H1 (cell line): Measurements from ENCODE around the gene ETNK1.

Source experiments
- BACH1 ChIP-seq: IDR thresholded peaks from 2 replicates; pipeline ENCODE4 v1.6.1; 2012; ENCODE audit warnings: low read length, improper control_type of control experiment
- CREB1 ChIP-seq: IDR thresholded peaks from 2 replicates; pipeline ENCODE4 v1.6.1; 2012; ENCODE audit warnings: inconsistent platforms
- CTCF ChIP-seq, 3 experiments: IDR thresholded peaks; 1 replicate in 2 of 3; 2 replicates in 1 of 3; pipeline versions ENCODE4 v1.5.1 to v1.6.1; 2011; ENCODE audit warnings: low read length in 3 of 3, mild to moderate bottlenecking in 3 of 3, inconsistent platforms in 2 of 3, low read depth in 1 of 3, moderate library complexity in 1 of 3; ENCODE audit not compliant: insufficient read depth in 1 of 3; ENCODE audit errors: control extremely low read depth in 1 of 3
- EP300 ChIP-seq, 2 experiments: IDR thresholded peaks; 1 replicate in 1 of 2; 2 replicates in 1 of 2; pipeline ENCODE4 v1.6.1; 2011 to 2012; ENCODE audit warnings: low read depth in 2 of 2, low read length in 2 of 2, mild to moderate bottlenecking in 2 of 2, borderline replicate concordance in 1 of 2, inconsistent platforms in 1 of 2, moderate library complexity in 1 of 2
- HDAC2 ChIP-seq, 2 experiments: fragments of 300-600 bp in 1 of 2; sonication (generic) in 1 of 2; IDR thresholded peaks; 2 replicates each; pipeline ENCODE4 v1.6.1; 2011 to 2012; ENCODE audit warnings: low read depth in 2 of 2, low read length in 2 of 2, mild to moderate bottlenecking in 2 of 2, moderate library complexity in 2 of 2, borderline replicate concordance in 1 of 2, inconsistent platforms in 1 of 2
- JUN ChIP-seq: IDR thresholded peaks from 2 replicates; pipeline ENCODE4 v1.6.1; 2011; ENCODE audit warnings: low read depth, mild to moderate bottlenecking, improper control_type of control experiment, low read length
- KDM5A ChIP-seq: fragments of 200-600 bp; IDR thresholded peaks from 2 replicates; pipeline ENCODE4 v1.7.1; 2012; ENCODE audit warnings: mild to moderate bottlenecking, low read length, inconsistent platforms, mixed read lengths
- SIRT6 ChIP-seq: IDR thresholded peaks from one replicate; pipeline ENCODE4 v1.7.1; 2012; ENCODE audit warnings: low read length, inconsistent platforms
- SP1 ChIP-seq: IDR thresholded peaks from 2 replicates; pipeline ENCODE4 v1.6.1; 2011; ENCODE audit warnings: low read depth, low read length
- TAF1 ChIP-seq: IDR thresholded peaks from 2 replicates; pipeline ENCODE4 v1.6.1; 2011; ENCODE audit warnings: mild to moderate bottlenecking, low read depth, low read length
- TCF12 ChIP-seq: IDR thresholded peaks from 2 replicates; pipeline ENCODE4 v1.6.1; 2011; ENCODE audit warnings: low read depth, mild to moderate bottlenecking, low read length
- USF2 ChIP-seq: IDR thresholded peaks from 2 replicates; pipeline ENCODE4 v1.6.1; 2011; ENCODE audit warnings: low read length, improper control_type of control experiment

GRCh38 chr12:22722779-22723178 lies 97.8 kb downstream of the ETNK1 start:
- TF ChIP-seq KDM5A (no peak), SIRT6 (no peak), EP300 (IDR thresholded peaks at IDR 0.05; ENCODE audit: borderline replicate concordance in 1 of 2, low read depth in 2 of 2, low read length in 2 of 2) (no peak), TAF1 (no peak), JUN (no peak), CREB1 (no peak), SP1 (no peak), USF2 (no peak), CTCF (IDR thresholded peaks at IDR 0.05; ENCODE audit: control extremely low read depth in 1 of 3, insufficient read depth in 1 of 3, low read depth in 1 of 3, low read length in 3 of 3) (no peak), BACH1 (no peak), TCF12 (no peak), HDAC2 (IDR thresholded peaks at IDR 0.05; ENCODE audit: borderline replicate concordance in 1 of 2, low read depth in 2 of 2, low read length in 2 of 2) (no peak)
